Ovary (tissue), 3 donors: ENCODE measurements around the gene ACACB.

Source experiments
- CTCF ChIP-seq, 3 donors: fragments of 450-650 bp in 2 of 3; fragments of 200-600 bp in 1 of 3; IDR thresholded peaks; one replicate each; pipeline versions ENCODE4 v1.5.1 to v1.8.0; 2016 to 2022; ENCODE audit warnings: antibody characterized with exemption in 3 of 3, mild to moderate bottlenecking in 1 of 3
- POLR2A ChIP-seq: fragments of 450-650 bp; IDR thresholded peaks from one replicate; pipeline ENCODE4 v1.6.1; 2017; ENCODE audit warnings: antibody characterized with exemption, mild to moderate bottlenecking, moderate library complexity
- donor health status: DM: no; HTN: no; CAD: no.

GRCh38 chr12:109275173-109275572 lies 158.8 kb downstream of the ACACB start:
- no peak for TF ChIP-seq POLR2A
- no peak for TF ChIP-seq CTCF (IDR thresholded peaks at IDR 0.05)
